HG03280 (cell line): ENCODE measurements around the gene FSD2.
"Not testable (repeated sequence)": the region's sequence is repeated elsewhere in the genome, so short reads cannot be mapped to it uniquely, and the experiment has no call there.

Experiments used
- ATAC-seq: cut with Tn5 transposase; IDR thresholded peaks from one replicate; pipeline ENCODE4 v1.9.1; 2021; ENCODE audit warnings: mild to moderate bottlenecking, moderate library complexity; ENCODE audit not compliant: unreplicated experiment

Gene FSD2

DNA sequence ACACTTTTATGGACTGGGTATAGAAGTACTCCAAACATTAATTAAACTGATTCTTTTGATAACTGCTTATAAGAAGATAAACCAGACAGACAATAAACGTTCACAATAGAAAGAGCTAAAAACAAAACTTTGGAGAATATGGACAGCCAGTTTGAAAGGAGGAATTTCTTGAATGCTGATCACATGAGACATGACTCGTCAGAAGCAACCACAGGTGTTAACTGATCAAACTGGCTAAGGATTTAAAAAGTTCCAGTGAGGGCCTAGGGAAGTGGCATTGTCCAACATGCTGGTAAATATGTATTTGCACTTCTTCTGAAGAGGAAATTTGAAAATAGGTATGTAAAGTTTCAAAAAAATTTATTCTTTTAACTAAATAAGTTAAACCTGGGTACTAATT, 66.8 kb downstream of the FSD2 start:
- no peak for ATAC-seq

DNA sequence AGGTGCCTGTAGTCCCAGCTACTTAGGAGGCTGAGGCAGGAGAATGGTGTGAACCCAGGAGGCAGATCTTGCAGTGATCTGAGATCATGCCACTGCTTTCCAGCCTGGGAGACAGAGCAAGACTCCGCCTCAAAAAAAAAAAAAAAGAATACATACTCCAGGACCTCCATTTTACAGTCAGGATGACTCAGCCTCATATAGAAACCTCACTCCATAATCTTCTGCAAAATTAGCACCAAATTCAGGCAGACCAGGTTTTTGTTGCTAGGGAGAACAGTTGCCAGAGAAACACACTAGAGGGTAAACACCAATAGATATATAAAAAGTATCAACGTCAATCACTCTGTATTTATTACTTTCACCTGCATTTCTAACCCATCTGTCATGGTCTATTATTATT, 67.9 kb downstream of the FSD2 start:
- ATAC-seq: no peak

DNA sequence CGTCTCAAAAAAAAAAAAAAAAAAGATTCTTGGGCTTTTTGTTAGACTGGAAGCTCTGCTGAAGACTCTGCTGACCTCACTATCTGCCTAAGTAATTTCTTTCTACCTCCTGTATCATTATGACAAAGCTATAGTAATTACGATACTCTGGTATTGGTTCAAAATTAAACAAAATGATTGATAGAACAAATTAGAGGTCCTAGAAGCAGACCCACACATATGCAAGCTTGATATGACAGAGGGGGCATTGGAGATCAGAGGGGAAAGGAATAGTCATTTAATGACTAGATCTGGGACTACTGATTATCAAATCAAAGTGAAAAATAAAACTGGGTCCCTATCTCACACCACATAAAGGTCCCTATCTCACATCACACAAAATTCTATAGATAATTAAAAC, 74.3 kb downstream of the FSD2 start:
- no peak for ATAC-seq

DNA sequence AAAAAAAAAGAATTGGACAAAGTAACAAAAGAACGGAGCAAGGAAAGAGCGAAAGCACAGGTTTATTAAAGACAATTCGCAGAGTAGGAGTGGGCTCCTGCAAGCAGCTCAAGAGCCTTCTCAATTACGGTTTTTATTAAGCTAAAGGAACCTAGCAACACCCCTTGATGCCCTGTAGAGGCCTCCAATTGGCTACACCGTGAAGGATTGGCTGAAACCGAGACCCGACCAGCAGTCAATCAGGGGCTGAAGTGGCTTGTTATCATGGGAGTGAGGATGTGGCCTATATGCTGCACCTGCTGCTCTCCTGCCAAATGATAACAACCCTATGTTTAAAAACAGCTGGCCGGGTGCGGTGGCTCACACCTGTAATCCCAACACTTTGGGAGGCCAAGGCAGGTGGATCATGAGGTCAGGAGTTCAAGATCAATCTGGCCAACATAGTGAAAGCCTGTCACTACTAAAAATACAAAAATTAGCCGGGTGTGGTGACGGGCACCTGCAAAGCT, 75.8 kb downstream of the FSD2 start:
- no peak for ATAC-seq

DNA sequence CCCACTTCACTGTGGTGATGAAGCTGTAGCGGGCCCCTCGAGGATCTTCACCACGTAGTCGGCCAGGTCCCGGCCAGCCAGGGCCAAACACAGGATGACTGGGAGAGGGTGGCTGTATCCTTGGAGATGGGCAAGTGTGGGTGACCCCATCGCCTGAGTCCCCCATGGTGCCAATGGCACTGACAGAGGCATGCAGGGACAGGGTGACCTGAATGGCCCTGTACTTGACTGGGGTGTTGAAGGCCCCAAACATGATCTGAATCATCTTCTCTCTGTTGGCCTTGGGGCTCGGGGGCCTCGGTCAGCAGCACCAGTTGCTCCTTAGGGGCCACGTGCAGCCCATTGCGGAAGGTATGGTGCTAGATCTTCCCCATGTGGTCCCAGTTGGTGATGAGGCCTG, 79.1 kb downstream of the FSD2 start:
- ATAC-seq: no peak

DNA sequence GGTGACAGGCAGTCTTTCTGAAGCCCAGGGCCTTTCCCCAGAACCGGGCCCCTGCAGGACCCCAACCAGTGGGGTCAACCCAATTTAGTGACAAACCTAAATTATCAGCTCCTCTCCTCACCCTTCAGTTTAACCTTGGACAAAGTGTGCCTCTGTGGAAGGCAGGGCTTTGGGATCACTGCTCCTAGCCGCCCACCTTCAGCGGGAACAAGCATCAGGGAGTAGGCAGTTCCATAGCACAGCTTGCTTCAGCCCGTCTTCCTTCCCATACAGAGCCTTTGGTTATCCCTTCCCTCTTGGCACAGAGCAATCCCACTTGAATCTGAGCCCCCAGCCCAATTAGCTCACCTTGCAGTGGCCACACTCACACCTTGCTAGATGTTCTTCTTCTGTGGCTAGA, 90.9 kb downstream of the FSD2 start:
- ATAC-seq: no peak

DNA sequence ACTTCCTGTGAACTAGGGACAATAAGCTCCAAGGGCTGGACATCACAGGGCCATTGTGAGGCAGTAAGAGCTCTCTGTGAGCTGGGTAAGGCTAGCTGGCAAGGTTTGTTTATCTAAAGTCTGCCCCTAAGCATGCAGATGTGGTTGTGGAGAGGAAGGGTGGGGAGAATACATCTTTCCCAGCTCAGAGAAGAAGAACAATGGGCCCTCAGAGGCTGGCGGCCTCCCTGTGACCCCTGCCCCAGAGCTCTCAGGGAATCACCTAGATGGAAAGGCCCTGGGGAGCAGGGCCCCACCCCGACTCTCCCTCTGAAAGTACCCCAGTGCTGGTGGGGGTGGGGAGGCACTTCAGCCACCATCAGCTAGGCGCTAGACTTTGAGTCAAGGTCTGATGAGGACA, 91.9 kb downstream of the FSD2 start:
- no peak for ATAC-seq

DNA sequence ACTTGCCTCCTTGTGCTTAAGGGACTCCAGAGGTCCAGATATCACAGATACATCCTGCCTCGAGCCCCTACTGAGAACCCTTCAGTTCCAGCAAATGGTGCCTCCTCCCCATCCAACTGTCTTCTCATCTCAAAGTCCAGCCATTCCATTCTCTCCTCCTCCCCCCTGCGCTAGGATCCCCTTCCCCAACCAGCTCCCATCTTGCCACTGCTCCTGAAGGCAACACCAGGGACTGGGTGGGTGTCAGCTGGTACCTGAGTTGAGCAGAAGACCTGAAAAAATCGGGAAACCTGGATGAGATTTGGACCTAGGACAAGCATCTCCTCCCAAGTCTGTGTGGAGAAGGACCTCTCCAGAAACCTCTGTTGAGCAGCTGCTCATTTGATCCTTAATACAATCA, 93.8 kb downstream of the FSD2 start:
- no peak for ATAC-seq

DNA sequence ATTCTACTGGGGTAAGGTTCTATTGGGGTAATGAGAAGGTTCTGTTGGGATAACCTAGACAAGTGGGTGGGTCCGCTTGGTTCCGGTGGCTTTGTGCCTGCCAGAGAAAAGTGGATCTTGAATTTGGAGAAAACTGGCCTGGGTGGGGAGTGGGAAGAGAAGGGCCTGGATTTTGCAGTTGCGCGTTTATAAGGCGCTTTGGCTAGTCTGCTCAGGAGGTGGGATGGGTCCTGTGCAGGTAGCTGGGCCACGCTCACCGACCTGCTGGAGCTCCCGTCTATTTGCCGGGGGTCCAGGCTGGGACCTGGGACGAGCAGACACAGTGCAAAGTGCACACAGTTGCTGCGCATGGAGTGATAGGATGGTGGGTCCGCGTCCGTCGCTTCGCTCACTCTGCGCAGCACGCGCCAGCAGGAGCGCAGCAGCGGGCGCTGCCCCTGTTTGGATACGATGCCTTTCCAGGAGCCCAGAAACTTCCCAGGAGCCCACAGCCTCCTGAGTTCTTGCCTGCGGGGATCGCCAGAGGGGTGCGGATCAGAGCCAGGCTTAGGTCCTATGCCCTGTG, 94.9 kb downstream of the FSD2 start:
- ATAC-seq: no peak

DNA sequence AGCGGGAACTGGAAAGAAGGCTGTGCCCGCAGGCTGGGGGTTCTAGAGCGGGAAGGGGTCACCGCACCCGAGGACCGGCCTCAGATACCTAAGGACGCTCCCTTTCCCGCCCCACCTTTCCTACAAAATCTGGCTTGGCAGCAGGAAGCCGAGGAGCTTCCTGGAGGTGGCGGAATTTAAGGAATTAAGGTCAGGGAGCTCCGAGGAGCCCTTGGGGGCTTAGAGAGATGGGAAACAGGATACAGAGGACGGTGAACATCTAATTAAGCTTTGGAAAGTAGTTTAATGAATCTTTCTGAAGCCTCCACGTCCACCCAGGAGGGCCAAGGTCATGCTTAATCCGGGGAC, 95.7 kb downstream of the FSD2 start:
- no peak for ATAC-seq

DNA sequence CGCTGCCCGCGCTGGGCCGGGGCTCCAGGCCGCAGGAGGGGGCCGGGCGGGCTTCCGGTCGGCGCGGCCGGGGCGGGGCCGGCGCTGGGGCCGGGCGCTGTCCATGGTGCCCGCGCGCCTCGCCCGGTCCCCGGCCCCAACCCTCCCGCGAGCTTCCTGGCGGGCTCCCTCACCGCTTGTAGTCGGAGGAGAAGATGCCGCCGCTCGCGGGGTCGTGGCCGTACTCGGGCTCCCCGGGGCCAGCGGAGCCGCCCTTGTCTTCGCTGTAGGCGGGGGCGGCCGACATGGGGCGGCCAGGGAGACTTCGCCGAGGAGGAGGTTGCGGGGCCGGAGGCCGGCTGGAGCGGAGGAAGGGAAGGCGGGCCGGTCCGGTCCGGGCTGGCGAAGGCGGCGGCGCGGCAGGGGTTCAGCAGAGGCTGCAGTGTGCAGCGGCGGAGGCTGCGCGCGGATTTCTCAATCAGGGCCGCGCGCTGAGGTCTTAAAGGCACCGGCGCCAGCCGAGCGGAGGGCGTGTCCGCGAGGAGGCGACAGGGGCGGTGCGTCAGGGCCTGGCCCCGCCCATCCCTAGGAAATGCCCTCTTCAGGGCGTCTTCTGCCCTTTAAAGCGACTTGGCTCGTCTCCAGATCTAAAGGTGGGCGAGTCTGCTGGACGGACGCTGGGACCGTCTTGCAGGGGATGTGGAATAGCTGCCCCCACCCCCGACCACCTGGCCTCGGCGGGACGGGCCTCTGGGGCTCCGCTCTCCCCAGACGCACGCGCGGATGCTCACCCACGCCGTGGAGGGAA, 96.3 kb downstream of the FSD2 start, which contains the start of gene AP3B2:
Gene AP3B2, minus strand, starts transcription at position 455 of the 787 bp plus-strand sequence. Its CDS starts 169 bp downstream, at position 286.
- peak; percentile 92 for ATAC-seq

DNA sequence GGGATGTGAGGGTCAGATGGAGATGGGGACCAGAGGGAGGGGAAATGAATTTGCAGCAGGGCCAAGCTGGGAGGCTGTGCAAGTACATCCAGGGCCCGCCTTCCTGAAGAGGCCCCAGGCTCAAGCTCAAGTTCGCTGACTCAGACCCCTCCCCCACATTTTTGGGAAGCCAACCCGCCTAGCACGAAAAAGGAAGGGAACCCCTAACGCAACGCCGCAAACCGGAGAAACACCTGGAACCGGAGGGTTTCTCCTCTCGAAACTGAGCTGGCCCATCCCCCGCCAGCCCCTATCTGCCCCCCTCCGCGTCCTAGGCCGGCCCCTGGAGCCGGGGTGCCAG, 96.8 kb downstream of the FSD2 start:
- ATAC-seq: no peak

DNA sequence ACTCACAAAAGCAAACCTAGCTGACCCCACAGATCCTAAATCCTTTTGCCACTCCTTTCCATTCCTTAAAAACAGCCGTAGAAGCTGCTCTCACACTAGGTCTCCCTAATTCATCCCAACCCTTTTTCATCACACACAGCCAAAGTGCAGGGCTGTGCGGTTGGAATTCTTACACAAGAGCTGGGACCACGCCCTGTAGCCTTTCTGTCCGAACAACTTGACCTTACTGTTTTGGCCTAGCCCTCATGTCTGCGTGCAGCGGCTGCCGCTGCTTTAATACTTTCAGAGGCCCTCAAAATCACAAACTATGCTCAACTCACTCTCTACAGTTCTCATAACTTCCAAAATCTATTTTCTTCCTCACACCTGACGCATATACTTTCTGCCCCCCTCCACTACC, 100.0 kb downstream of the FSD2 start:
- not testable (repeated sequence) for ATAC-seq
